ENCODE results near the gene SCN9A.

The SCN9A gene

GRCh38 chr2:166331468-166331867 is 44.3 kb downstream of the SCN9A start:
- Histone ChIP-seq H3K4me2 (ENCODE audit: low read length) (no peak overlapping the region), H3K23ac (ENCODE audit: low read length) (no peak overlapping the region), H2AFZ (ENCODE audit: insufficient read depth, low read length, poor library complexity) (no peak overlapping the region), H2BK12ac (ENCODE audit: low read length) (no peak overlapping the region), H2BK120ac (ENCODE audit: insufficient read depth, low read length, poor library complexity) (no peak overlapping the region), H2AK5ac (ENCODE audit: low read length) (no peak overlapping the region), H3K79me2 (ENCODE audit: control insufficient read depth, insufficient read depth, low read length, poor library complexity) (no peaks in the 10 kb centered on the region), H4K8ac (ENCODE audit: low read depth, low read length) (no peak overlapping the region), H3K79me1 (ENCODE audit: low read length) (no peaks in the 10 kb centered on the region), H3K27ac (ENCODE audit: low read depth, low read length) (no peak overlapping the region), H3K4me3 (ENCODE audit: low read depth, low read length) (no peak overlapping the region), H3K36me3 (ENCODE audit: control insufficient read depth in 1 of 2, insufficient read depth in 2 of 2, low read length in 2 of 2) (no peaks in the 10 kb centered on the region), H4K91ac (ENCODE audit: low read depth, low read length) (no peak overlapping the region), H3K9ac (ENCODE audit: low read length) (no peak overlapping the region), H3K18ac (ENCODE audit: low read length) (no peak overlapping the region), H3K4me1 (ENCODE audit: control insufficient read depth in 1 of 2, insufficient read depth in 2 of 2, low read length in 2 of 2) (no peaks in the 10 kb centered on the region), H3K27me3 (ENCODE audit: insufficient read depth, low read length) (no peaks in the 10 kb centered on the region), H3K14ac (ENCODE audit: low read length) (no peak overlapping the region), H3K9me3 (ENCODE audit: insufficient read depth, low read depth, low read length) (no peaks in the 10 kb centered on the region), H4K12ac (ENCODE audit: low read depth, low read length) (no peak overlapping the region), H3K4ac (ENCODE audit: low read depth, low read length) (no peak overlapping the region), H2BK5ac (ENCODE audit: low read depth, low read length, poor library complexity) (no peak overlapping the region)
- WGBS (ENCODE audit: extremely low coverage, insufficient coverage, insufficient read length): no CpG with 5 or more reads among the region's 1 CpG
- DNase-seq: no peak

DNA sequence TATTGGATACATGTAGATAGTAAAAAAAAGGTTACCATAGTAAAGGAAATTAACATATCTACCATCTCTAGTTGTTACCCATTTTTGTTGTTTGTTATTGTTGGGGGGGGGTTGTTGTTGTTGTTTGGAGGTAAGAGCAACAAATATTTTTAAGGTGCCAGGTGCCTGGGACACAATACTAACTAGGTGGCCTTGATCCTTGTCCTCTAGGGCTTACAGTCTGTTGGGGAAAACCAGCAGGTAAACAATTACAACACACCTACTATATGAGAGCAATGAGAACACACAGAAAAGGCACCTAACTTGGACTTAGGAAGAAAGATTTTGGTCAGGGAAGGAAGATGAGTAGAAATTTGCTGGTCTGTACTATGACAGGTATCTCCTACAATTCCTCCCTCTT is 46.3 kb downstream of the SCN9A start:
- Histone ChIP-seq H3K4me3 (ENCODE audit: low read depth, low read length) (no peak overlapping the region), H3K79me2 (ENCODE audit: control insufficient read depth, insufficient read depth, low read length, poor library complexity) (no peaks in the 10 kb centered on the region), H2BK12ac (ENCODE audit: low read length) (no peak overlapping the region), H3K14ac (ENCODE audit: low read length) (no peak overlapping the region), H2BK5ac (ENCODE audit: low read depth, low read length, poor library complexity) (no peak overlapping the region), H3K4me1 (ENCODE audit: control insufficient read depth in 1 of 2, insufficient read depth in 2 of 2, low read length in 2 of 2) (no peaks in the 10 kb centered on the region), H3K27me3 (ENCODE audit: insufficient read depth, low read length) (no peaks in the 10 kb centered on the region), H2AFZ (ENCODE audit: insufficient read depth, low read length, poor library complexity) (no peak overlapping the region), H3K4me2 (ENCODE audit: low read length) (no peak overlapping the region), H2BK120ac (ENCODE audit: insufficient read depth, low read length, poor library complexity) (no peak overlapping the region), H3K36me3 (ENCODE audit: control insufficient read depth in 1 of 2, insufficient read depth in 2 of 2, low read length in 2 of 2) (no peaks in the 10 kb centered on the region), H3K27ac (ENCODE audit: low read depth, low read length) (no peak overlapping the region), H2AK5ac (ENCODE audit: low read length) (no peak overlapping the region), H3K18ac (ENCODE audit: low read length) (no peak overlapping the region), H3K9me3 (ENCODE audit: insufficient read depth, low read depth, low read length) (no peaks in the 10 kb centered on the region), H4K12ac (ENCODE audit: low read depth, low read length) (no peak overlapping the region), H4K91ac (ENCODE audit: low read depth, low read length) (no peak overlapping the region), H3K79me1 (ENCODE audit: low read length) (no peaks in the 10 kb centered on the region), H3K4ac (ENCODE audit: low read depth, low read length) (no peak overlapping the region), H3K23ac (ENCODE audit: low read length) (no peak overlapping the region), H4K8ac (ENCODE audit: low read depth, low read length) (no peak overlapping the region), H3K9ac (ENCODE audit: low read length) (no peak overlapping the region)
- DNase-seq: no peak

DNA sequence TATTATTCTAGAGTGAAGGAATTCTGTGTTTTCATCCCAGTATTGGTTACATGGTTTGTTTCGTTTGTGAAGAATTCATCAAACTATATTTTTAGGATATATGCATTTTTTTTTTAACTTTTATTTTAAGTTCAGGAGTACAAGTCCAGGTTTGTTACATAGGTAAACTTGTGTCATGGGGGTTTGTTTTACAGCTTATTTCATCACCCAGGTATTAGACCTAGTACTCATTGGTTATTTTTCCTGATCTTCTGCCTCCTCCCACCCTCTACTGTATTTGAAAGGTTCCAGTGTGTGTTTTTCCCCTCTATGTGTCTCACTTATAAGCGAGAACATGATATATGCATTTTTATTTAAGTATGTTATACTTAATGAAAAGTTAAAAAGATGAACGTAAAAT is 47.6 kb downstream of the SCN9A start:
- Histone ChIP-seq H4K8ac (ENCODE audit: low read depth, low read length) (no peak overlapping the region), H2BK5ac (ENCODE audit: low read depth, low read length, poor library complexity) (no peak overlapping the region), H3K9me3 (ENCODE audit: insufficient read depth, low read depth, low read length) (no peaks in the 10 kb centered on the region), H3K23ac (ENCODE audit: low read length) (no peak overlapping the region), H4K12ac (ENCODE audit: low read depth, low read length) (no peak overlapping the region), H4K91ac (ENCODE audit: low read depth, low read length) (no peak overlapping the region), H3K4me1 (ENCODE audit: control insufficient read depth in 1 of 2, insufficient read depth in 2 of 2, low read length in 2 of 2) (no peaks in the 10 kb centered on the region), H2BK12ac (ENCODE audit: low read length) (no peak overlapping the region), H3K79me1 (ENCODE audit: low read length) (no peaks in the 10 kb centered on the region), H3K27ac (ENCODE audit: low read depth, low read length) (no peak overlapping the region), H3K36me3 (ENCODE audit: control insufficient read depth in 1 of 2, insufficient read depth in 2 of 2, low read length in 2 of 2) (no peaks in the 10 kb centered on the region), H3K14ac (ENCODE audit: low read length) (no peak overlapping the region), H3K4ac (ENCODE audit: low read depth, low read length) (no peak overlapping the region), H3K27me3 (ENCODE audit: insufficient read depth, low read length) (no peaks in the 10 kb centered on the region), H3K9ac (ENCODE audit: low read length) (no peak overlapping the region), H3K4me3 (ENCODE audit: low read depth, low read length) (no peak overlapping the region), H3K18ac (ENCODE audit: low read length) (no peak overlapping the region), H2BK120ac (ENCODE audit: insufficient read depth, low read length, poor library complexity) (no peak overlapping the region), H2AFZ (ENCODE audit: insufficient read depth, low read length, poor library complexity) (no peak overlapping the region), H2AK5ac (ENCODE audit: low read length) (no peak overlapping the region), H3K79me2 (ENCODE audit: control insufficient read depth, insufficient read depth, low read length, poor library complexity) (no peaks in the 10 kb centered on the region), H3K4me2 (ENCODE audit: low read length) (no peak overlapping the region)
- no peak for DNase-seq
- WGBS (ENCODE audit: extremely low coverage, insufficient coverage, insufficient read length): no CpG with 5 or more reads among the region's 3 CpGs

GRCh38 chr2:166321076-166321475 is 54.7 kb downstream of the SCN9A start:
- no peak overlapping the region for H2AFZ ChIP-seq (ENCODE audit: insufficient read depth, low read length, poor library complexity)
- H4K8ac ChIP-seq (ENCODE audit: low read depth, low read length): no peak overlapping the region
- H3K4me1 ChIP-seq (ENCODE audit: control insufficient read depth in 1 of 2, insufficient read depth in 2 of 2, low read length in 2 of 2): no peaks in the 10 kb centered on the region
- no peak overlapping the region for H2BK5ac ChIP-seq (ENCODE audit: low read depth, low read length, poor library complexity)
- DNase-seq: no peak
- H3K27ac ChIP-seq (ENCODE audit: low read depth, low read length): no peak overlapping the region
- no peak overlapping the region for H2BK120ac ChIP-seq (ENCODE audit: insufficient read depth, low read length, poor library complexity)
- no peaks in the 10 kb centered on the region for H3K79me1 ChIP-seq (ENCODE audit: low read length)
- H3K4ac ChIP-seq (ENCODE audit: low read depth, low read length): no peak overlapping the region
- no peaks in the 10 kb centered on the region for H3K36me3 ChIP-seq (ENCODE audit: control insufficient read depth in 1 of 2, insufficient read depth in 2 of 2, low read length in 2 of 2)
- no peak overlapping the region for H3K14ac ChIP-seq (ENCODE audit: low read length)
- H2BK12ac ChIP-seq (ENCODE audit: low read length): no peak overlapping the region
- no peak overlapping the region for H4K91ac ChIP-seq (ENCODE audit: low read depth, low read length)
- H3K18ac ChIP-seq (ENCODE audit: low read length): no peak overlapping the region
- H3K9me3 ChIP-seq (ENCODE audit: insufficient read depth, low read depth, low read length): no peaks in the 10 kb centered on the region
- no peak overlapping the region for H3K23ac ChIP-seq (ENCODE audit: low read length)
- H3K79me2 ChIP-seq (ENCODE audit: control insufficient read depth, insufficient read depth, low read length, poor library complexity): no peaks in the 10 kb centered on the region
- no peak overlapping the region for H3K9ac ChIP-seq (ENCODE audit: low read length)
- no peak overlapping the region for H2AK5ac ChIP-seq (ENCODE audit: low read length)
- no peak overlapping the region for H3K4me2 ChIP-seq (ENCODE audit: low read length)
- no peak overlapping the region for H4K12ac ChIP-seq (ENCODE audit: low read depth, low read length)
- no CpG with 5 or more reads among the region's 3 CpGs for WGBS (ENCODE audit: extremely low coverage, insufficient coverage, insufficient read length)
- no peak overlapping the region for H3K4me3 ChIP-seq (ENCODE audit: low read depth, low read length)
- no peaks in the 10 kb centered on the region for H3K27me3 ChIP-seq (ENCODE audit: insufficient read depth, low read length)
